HCT116 (cell line): ENCODE data around the gene ERAP2. TPM values are rescaled to one million over a fixed set of nuclear protein-coding genes. Genes with fewer than 3 reads are reported as not detected.

ENCODE experiments used
- ATAC-seq: fragments of 200-7000 bp; cut with Tn5 transposase; 2 replicates; pipeline ENCODE4 v1.9.1; 2020; ENCODE audit warnings: mild to moderate bottlenecking, moderate library complexity
- BruUV-seq: library from RNA; stranded (reverse); fragments of 400-500 nt; replicated peaks from 2 replicates; lab custom pipeline; 2021; lab: Mats Ljungman, UMichigan
- CTCF ChIA-PET: fragments of 300-600 bp; sonication (Branson Sonifier 250); formaldehyde crosslinking; loops from one replicate; lab custom pipeline; 2021; ENCODE audit warnings: antibody characterized with exemption; lab: Charles Lee
- POLR2A ChIA-PET: fragments of 300-600, 350-600 bp; sonication (Branson Sonifier 250); formaldehyde crosslinking; loops from one replicate; lab custom pipeline; 2021; ENCODE audit warnings: antibody characterized with exemption; lab: Charles Lee
- RAD21 ChIA-PET, 2 experiments: fragments of 300-600 bp; sonication (Branson Sonifier 250); formaldehyde crosslinking; loops; one replicate each; lab custom pipeline; 2023; ENCODE audit warnings: low total read pairs in 2 of 2; ENCODE audit not compliant: uncharacterized antibody in 2 of 2, unreplicated experiment in 2 of 2, low non-redundant PET in 1 of 2; lab: Charles Lee
- DNase-seq: peaks from one replicate; pipeline ENCODE4 v3.0.0-alpha.2; 2010; ENCODE audit warnings: low read depth, low spot score
- H2AFZ ChIP-seq: fragments of 200-600 bp; shearing (Covaris generic), sonication (generic); 2 replicates; pipeline ENCODE4 v1.6.1; 2017; ENCODE audit warnings: low read depth, mixed run types, mixed read lengths, antibody characterized with exemption, low read length; ENCODE audit not compliant: poor library complexity, severe bottlenecking
- H3K27ac ChIP-seq: 2 replicates; pipeline ENCODE4 v1.5.1; 2012; ENCODE audit warnings: low read depth, low read length
- H3K27me3 ChIP-seq: fragments of 200-600 bp; sonication (generic); 2 replicates; pipeline ENCODE4 v1.6.1; 2016; ENCODE audit warnings: mixed run types, low read length, mixed read lengths; ENCODE audit not compliant: insufficient read depth
- H3K36me3 ChIP-seq, 2 experiments: fragments of 200-500 bp in 1 of 2; fragments of 200-600 bp in 1 of 2; sonication (Bioruptor generic) in 1 of 2; sonication (generic) in 1 of 2; 2 replicates each; pipeline versions ENCODE4 v1.5.1 to v1.6.1; 2014 to 2016; ENCODE audit warnings: low read length in 2 of 2, inconsistent platforms in 1 of 2, mixed read lengths in 1 of 2, mixed run types in 1 of 2; ENCODE audit not compliant: insufficient read depth in 2 of 2, control insufficient read depth in 1 of 2
- H3K4me1 ChIP-seq, 2 experiments: fragments of 200-600 bp in 1 of 2; sonication (generic) in 1 of 2; 2 replicates each; pipeline versions ENCODE4 v1.5.1 to v1.6.1; 2012 to 2017; ENCODE audit warnings: low read length in 2 of 2, inconsistent platforms in 1 of 2, mild to moderate bottlenecking in 1 of 2, mixed read lengths in 1 of 2, mixed run types in 1 of 2, moderate library complexity in 1 of 2; ENCODE audit not compliant: insufficient read depth in 2 of 2, control insufficient read depth in 1 of 2
- H3K4me2 ChIP-seq: fragments of 200-600 bp; sonication (generic); 2 replicates; pipeline ENCODE4 v1.6.1; 2017; ENCODE audit warnings: mixed run types, low read length, mixed read lengths
- H3K4me3 ChIP-seq, 2 experiments: fragments of 200-600 bp in 1 of 2; sonication (generic) in 1 of 2; replicated peaks in 1 of 2; 2 replicates each; pipeline ENCODE4 v1.5.1; 2011 to 2016; ENCODE audit warnings: low read length in 2 of 2, control low read depth in 1 of 2, low read depth in 1 of 2, mild to moderate bottlenecking in 1 of 2, mixed read lengths in 1 of 2, mixed run types in 1 of 2
- H3K79me2 ChIP-seq: fragments of 200-600 bp; sonication (generic); 2 replicates; pipeline ENCODE4 v1.6.1; 2017; ENCODE audit warnings: mild to moderate bottlenecking, mixed run types, low read length, moderate library complexity, mixed read lengths; ENCODE audit not compliant: insufficient read depth
- H3K9ac ChIP-seq: fragments of 200-600 bp; sonication (generic); 2 replicates; pipeline ENCODE4 v1.6.1; 2016; ENCODE audit warnings: low read length, mixed read lengths
- H3K9me2 ChIP-seq: fragments of 200-600 bp; sonication (generic), shearing (Covaris generic); 2 replicates; pipeline ENCODE4 v1.6.1; 2017; ENCODE audit warnings: mixed run types, mild to moderate bottlenecking, moderate library complexity; ENCODE audit not compliant: insufficient read depth
- H3K9me3 ChIP-seq, 2 experiments: fragments of 200-500 bp in 1 of 2; fragments of 200-600 bp in 1 of 2; sonication (Bioruptor generic) in 1 of 2; sonication (generic) in 1 of 2; 2 replicates each; pipeline ENCODE4 v1.6.1; 2014 to 2017; ENCODE audit warnings: low read length in 2 of 2, mixed read lengths in 2 of 2, inconsistent platforms in 1 of 2, low read depth in 1 of 2, mild to moderate bottlenecking in 1 of 2, mixed run types in 1 of 2, moderate library complexity in 1 of 2; ENCODE audit not compliant: control insufficient read depth in 1 of 2, insufficient read depth in 1 of 2
- H4K20me1 ChIP-seq: fragments of 200-600 bp; sonication (generic), shearing (Covaris generic); 2 replicates; pipeline ENCODE4 v1.6.1; 2017; ENCODE audit warnings: mixed run types, mild to moderate bottlenecking, moderate library complexity; ENCODE audit not compliant: insufficient read depth
- CBX3 ChIP-seq: IDR thresholded peaks from 2 replicates; pipeline ENCODE4 v1.6.1; 2012; ENCODE audit warnings: low read depth
- EZH2phosphoT487 ChIP-seq: fragments of 200-600 bp; IDR thresholded peaks from 2 replicates; pipeline ENCODE4 v1.6.1; 2018; ENCODE audit warnings: antibody characterized with exemption, borderline replicate concordance
- FOSL1 ChIP-seq: IDR thresholded peaks from 2 replicates; pipeline ENCODE4 v1.6.1; 2012; ENCODE audit warnings: low read depth
- MAX ChIP-seq: IDR thresholded peaks from 2 replicates; pipeline ENCODE4 v1.6.1; 2012
- RAD21 ChIP-seq: IDR thresholded peaks from 2 replicates; pipeline ENCODE4 v1.6.1; 2012; ENCODE audit warnings: low read depth, mild to moderate bottlenecking
- SP1 ChIP-seq: IDR thresholded peaks from 2 replicates; pipeline ENCODE4 v1.6.1; 2012; ENCODE audit warnings: low read depth
- ZFX ChIP-seq: fragments of 450-650 bp; IDR thresholded peaks from 2 replicates; pipeline ENCODE4 v1.6.1; 2017
- ZNF274 ChIP-seq: fragments of 200-500 bp; sonication (Bioruptor generic); IDR thresholded peaks from 2 replicates; pipeline ENCODE4 v1.6.1; 2014; ENCODE audit warnings: mild to moderate bottlenecking, low read depth, low read length, inconsistent platforms
- intact Hi-C: fragments of 100-400 bp; cut with micrococcal nuclease; formaldehyde crosslinking; loops from 2 replicates; pipeline ENCODE4 v1.10.0; 2022
- total RNA-seq: library from RNA; stranded (reverse); gene quantifications from one replicate; pipeline ENCODE4 v1.2.1, GENCODE V29; 2021; ENCODE audit not compliant: unreplicated experiment
- TF ChIP-seq, protein P1 (sequence below), 3 experiments: fragments of 200-600 bp in 1 of 3; sonication (generic) in 1 of 3; IDR thresholded peaks in 2 of 3; conservative IDR thresholded peaks in 1 of 3; 2 replicates each; pipeline ENCODE4 v1.5.1; 2012 to 2017; ENCODE audit warnings: low read depth in 2 of 3, low read length in 2 of 3, antibody characterized with exemption in 1 of 3, borderline replicate concordance in 1 of 3, control low read depth in 1 of 3, mild to moderate bottlenecking in 1 of 3, mixed read lengths in 1 of 3, mixed run types in 1 of 3, moderate library complexity in 1 of 3; ENCODE audit not compliant: insufficient read depth in 1 of 3
- TF ChIP-seq, protein P2 (sequence below): IDR thresholded peaks from 2 replicates; pipeline ENCODE4 v1.6.1; 2012

ERAP2 gene
- total RNA-seq, 1 experiment from 2014 or later, result 2.2 TPM

- no peak overlapping the region for H2AFZ ChIP-seq
- H3K27me3 ChIP-seq, result no peaks in the 10 kb centered on the region
- no peak for ATAC-seq
- TF ChIP-seq CBX3, result no peak
- TF ChIP-seq, protein P1, sequence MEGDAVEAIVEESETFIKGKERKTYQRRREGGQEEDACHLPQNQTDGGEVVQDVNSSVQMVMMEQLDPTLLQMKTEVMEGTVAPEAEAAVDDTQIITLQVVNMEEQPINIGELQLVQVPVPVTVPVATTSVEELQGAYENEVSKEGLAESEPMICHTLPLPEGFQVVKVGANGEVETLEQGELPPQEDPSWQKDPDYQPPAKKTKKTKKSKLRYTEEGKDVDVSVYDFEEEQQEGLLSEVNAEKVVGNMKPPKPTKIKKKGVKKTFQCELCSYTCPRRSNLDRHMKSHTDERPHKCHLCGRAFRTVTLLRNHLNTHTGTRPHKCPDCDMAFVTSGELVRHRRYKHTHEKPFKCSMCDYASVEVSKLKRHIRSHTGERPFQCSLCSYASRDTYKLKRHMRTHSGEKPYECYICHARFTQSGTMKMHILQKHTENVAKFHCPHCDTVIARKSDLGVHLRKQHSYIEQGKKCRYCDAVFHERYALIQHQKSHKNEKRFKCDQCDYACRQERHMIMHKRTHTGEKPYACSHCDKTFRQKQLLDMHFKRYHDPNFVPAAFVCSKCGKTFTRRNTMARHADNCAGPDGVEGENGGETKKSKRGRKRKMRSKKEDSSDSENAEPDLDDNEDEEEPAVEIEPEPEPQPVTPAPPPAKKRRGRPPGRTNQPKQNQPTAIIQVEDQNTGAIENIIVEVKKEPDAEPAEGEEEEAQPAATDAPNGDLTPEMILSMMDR (IDR thresholded peaks at IDR 0.05 in 2 of 3, conservative IDR thresholded peaks at IDR 0.05 in 1 of 3; ENCODE audit: borderline replicate concordance in 1 of 3, insufficient read depth in 1 of 3, low read depth in 2 of 3, low read length in 2 of 3), result no peak
- no peak for TF ChIP-seq RAD21
- TF ChIP-seq ZNF274, result no peak
- no peak for TF ChIP-seq SP1
- TF ChIP-seq MAX, result no peak
- TF ChIP-seq EZH2phosphoT487, result no peak
- no peak for TF ChIP-seq ZFX
- no peak for TF ChIP-seq FOSL1
- TF ChIP-seq, protein P2, sequence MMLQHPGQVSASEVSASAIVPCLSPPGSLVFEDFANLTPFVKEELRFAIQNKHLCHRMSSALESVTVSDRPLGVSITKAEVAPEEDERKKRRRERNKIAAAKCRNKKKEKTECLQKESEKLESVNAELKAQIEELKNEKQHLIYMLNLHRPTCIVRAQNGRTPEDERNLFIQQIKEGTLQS, result no peak
- TF ChIP-seq, all 23 proteins: peak for 0
- ChIA-PET POLR2A (no interaction called here), CTCF (no interaction called here), RAD21 (no interaction called here)
- no peaks in the 10 kb centered on the region for H3K36me3 ChIP-seq
- no peaks in the 10 kb centered on the region for H3K9me2 ChIP-seq
- no peak overlapping the region for H3K4me3 ChIP-seq
- DNase-seq, result no peak
- intact Hi-C loops, result no loop called here
- no peaks in the 10 kb centered on the region for H3K4me1 ChIP-seq
- H3K79me2 ChIP-seq, result no peaks in the 10 kb centered on the region
- no TSS peak for BruUV-seq
- no peak overlapping the region for H3K9ac ChIP-seq
- H3K27ac ChIP-seq, result no peak overlapping the region
- H4K20me1 ChIP-seq, result no peaks in the 10 kb centered on the region
- H3K9me3 ChIP-seq, result peaks cover 0 to 7% of the 10 kb centered on the region in 2 experiments; a peak in 1 of 4 replicates
- no peak overlapping the region for H3K4me2 ChIP-seq
Measured at GRCh38 chr5:96854067-96854466, 22.2 kb upstream of the ERAP2 start.
